AG04450 (cell line): ENCODE results near the gene KRTDAP. TPM values are rescaled to one million over a fixed set of nuclear protein-coding genes. Genes with fewer than 3 reads are reported as not detected.

Experiments used
- CTCF ChIA-PET: fragments of 300-600, 350-600 bp; formaldehyde crosslinking; extraction: SDS; loops from one replicate; lab custom pipeline; 2022; ENCODE audit warnings: antibody characterized with exemption, inconsistent platforms; lab: Charles Lee
- POLR2A ChIA-PET: fragments of 350-600 bp; formaldehyde crosslinking; extraction: SDS; loops from one replicate; lab custom pipeline; 2021; ENCODE audit warnings: antibody characterized with exemption, inconsistent platforms; lab: Yijun Ruan, JAX
- DNase-seq: peaks from one replicate; pipeline ENCODE4 v3.0.0-alpha.2; 2011; ENCODE audit warnings: low read depth, low spot score
- H3K27ac ChIP-seq: one replicate; pipeline ENCODE4 v1.5.1; 2012; ENCODE audit warnings: low read depth, low read length, control low read depth
- H3K27me3 ChIP-seq: one replicate; pipeline ENCODE4 v1.6.0; 2012; ENCODE audit warnings: low read length; ENCODE audit not compliant: control insufficient read depth, insufficient read depth
- H3K4me3 ChIP-seq: 2 replicates; pipeline ENCODE4 v1.5.1; 2011; ENCODE audit warnings: mild to moderate bottlenecking, low read depth, low read length, control low read depth
- H3K9me3 ChIP-seq: 2 replicates; pipeline ENCODE4 v1.5.1; 2012; ENCODE audit warnings: low read length; ENCODE audit not compliant: control insufficient read depth, insufficient read depth
- polyA plus RNA-seq: library from polyadenylated mRNA; depleted of rRNA; stranded (reverse); fragments of >200 nt; gene quantifications from 2 replicates; pipeline ENCODE4 v1.2.3, GENCODE V29; 2011
- TF ChIP-seq, protein P1 (sequence below): IDR thresholded peaks from 2 replicates; pipeline ENCODE4 v1.5.1; 2011; ENCODE audit warnings: low read depth, low read length, control low read depth, inconsistent platforms

KRTDAP gene
- polyA plus RNA-seq, 1 experiment, result not detected

DNA sequence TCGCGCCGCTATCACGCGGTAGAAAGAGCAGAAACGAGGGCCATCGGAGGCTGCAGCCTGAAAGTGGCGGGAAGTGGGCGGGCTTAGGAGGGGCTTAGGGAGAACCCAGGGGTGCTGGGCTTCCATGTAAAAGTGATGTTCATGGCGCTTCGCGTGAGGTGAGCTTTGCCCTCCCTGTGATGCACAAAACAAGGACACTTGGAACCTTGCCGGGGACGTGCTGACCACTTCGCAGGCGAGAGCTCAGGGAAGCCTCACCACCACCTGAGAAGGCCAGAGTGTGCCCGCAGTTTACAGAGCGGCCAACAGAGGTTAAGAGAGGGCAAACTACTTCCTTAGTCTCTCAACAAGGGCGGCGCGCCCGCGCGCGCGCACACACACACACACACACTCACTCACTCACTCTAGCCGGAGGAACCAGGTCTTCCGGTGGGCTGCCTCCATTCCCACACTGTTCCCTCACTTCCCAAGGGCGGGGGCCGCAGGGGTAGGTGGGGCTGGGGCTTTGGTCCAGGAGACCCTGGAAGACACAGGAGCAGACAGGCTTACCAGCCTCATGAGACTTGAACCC is 43.6 kb upstream of the KRTDAP start:
- ChIA-PET CTCF (interaction anchor here (1.0 kb wide), 1 partner anchor 180 kb away, joined by 3 read pairs; no protein-coding TSS in a partner anchor), POLR2A (no interaction called here)
- Histone ChIP-seq H3K27me3 (peaks cover 7% of the 10 kb centered on the region), H3K4me3 (peak overlapping the region; percentile 29), H3K27ac (no peak overlapping the region), H3K9me3 (peaks cover 6% of the 10 kb centered on the region; the same call in 1 of the 2 replicates)
- DNase-seq, result no peak
- TF ChIP-seq, protein P1, sequence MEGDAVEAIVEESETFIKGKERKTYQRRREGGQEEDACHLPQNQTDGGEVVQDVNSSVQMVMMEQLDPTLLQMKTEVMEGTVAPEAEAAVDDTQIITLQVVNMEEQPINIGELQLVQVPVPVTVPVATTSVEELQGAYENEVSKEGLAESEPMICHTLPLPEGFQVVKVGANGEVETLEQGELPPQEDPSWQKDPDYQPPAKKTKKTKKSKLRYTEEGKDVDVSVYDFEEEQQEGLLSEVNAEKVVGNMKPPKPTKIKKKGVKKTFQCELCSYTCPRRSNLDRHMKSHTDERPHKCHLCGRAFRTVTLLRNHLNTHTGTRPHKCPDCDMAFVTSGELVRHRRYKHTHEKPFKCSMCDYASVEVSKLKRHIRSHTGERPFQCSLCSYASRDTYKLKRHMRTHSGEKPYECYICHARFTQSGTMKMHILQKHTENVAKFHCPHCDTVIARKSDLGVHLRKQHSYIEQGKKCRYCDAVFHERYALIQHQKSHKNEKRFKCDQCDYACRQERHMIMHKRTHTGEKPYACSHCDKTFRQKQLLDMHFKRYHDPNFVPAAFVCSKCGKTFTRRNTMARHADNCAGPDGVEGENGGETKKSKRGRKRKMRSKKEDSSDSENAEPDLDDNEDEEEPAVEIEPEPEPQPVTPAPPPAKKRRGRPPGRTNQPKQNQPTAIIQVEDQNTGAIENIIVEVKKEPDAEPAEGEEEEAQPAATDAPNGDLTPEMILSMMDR, result no peak

DNA sequence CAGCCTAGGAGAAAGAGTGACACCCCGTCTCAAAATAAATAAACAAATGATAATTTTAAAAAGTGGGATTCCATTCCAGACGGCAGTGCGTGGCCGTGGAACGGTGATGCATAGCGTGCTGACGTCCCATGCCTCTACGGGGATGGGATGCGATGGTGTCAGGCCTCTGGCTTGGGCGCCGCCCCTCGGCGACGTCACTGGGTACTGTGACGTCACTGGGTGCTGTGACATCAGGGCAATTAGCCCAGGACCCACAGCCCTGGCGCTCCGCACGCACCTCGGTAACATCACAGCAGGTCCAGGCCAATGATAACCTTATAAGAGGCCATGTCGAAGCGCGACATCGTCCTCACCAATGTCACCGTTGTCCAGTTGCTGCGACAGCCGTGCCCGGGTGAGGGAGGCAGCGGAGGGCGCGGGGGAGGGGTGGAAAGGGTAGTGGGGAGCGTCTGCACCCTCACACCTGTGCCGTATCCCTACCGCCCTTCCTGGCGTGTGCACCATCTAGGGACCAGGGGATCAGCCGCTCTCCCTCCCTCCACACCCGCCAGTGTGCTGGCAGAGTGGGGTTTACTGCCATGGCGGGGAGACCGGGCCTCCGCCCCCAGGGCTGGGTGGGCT is 43.0 kb upstream of the KRTDAP start, which contains the start of gene GAPDHS:
Gene GAPDHS, plus strand, starts transcription at position 256 of the 621 bp plus-strand sequence. Its CDS starts 72 bp downstream, at position 328.
- CTCF ChIA-PET, result no interaction called here
- peaks cover 6% of the 10 kb centered on the region; the same call in 1 of the 2 replicates for H3K9me3 ChIP-seq
- DNase-seq, result no peak
- H3K27ac ChIP-seq, result no peak within 1 kb of the TSS
- peak within 1 kb of the TSS; percentile 29 for H3K4me3 ChIP-seq
- TF ChIP-seq, protein P1, result no peak
- H3K27me3 ChIP-seq, result peaks cover 7% of the 10 kb centered on the region
- POLR2A ChIA-PET, result no interaction called here

DNA sequence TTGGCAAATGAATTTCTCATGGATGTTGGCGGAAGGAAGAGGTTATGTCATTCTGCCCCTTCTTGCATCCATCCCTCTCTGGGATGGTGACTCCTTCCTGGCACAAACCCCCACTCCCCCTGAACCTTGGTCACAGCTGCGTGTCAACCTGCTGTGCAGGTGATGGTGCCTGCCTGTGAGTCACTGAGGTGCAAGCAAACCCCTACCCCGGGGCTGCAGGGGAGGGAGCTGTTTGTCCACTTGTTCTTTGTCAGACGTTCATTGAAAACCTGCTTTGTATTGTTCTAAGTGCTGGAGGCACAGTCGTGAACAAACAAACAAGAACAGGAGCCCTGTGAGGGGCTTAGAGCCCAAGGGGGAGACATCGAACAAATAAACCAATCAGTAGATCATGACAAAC is 41.0 kb upstream of the KRTDAP start:
- Histone ChIP-seq H3K9me3 (peaks cover 6% of the 10 kb centered on the region; the same call in 1 of the 2 replicates), H3K27ac (no peak overlapping the region), H3K27me3 (peaks cover 7% of the 10 kb centered on the region), H3K4me3 (no peak overlapping the region)
- TF ChIP-seq, protein P1, result no peak
- DNase-seq, result no peak
- ChIA-PET POLR2A (no interaction called here), CTCF (interaction anchor here (1.0 kb wide), 1 partner anchor 17 kb away, joined by 3 read pairs; no protein-coding TSS in a partner anchor)

DNA sequence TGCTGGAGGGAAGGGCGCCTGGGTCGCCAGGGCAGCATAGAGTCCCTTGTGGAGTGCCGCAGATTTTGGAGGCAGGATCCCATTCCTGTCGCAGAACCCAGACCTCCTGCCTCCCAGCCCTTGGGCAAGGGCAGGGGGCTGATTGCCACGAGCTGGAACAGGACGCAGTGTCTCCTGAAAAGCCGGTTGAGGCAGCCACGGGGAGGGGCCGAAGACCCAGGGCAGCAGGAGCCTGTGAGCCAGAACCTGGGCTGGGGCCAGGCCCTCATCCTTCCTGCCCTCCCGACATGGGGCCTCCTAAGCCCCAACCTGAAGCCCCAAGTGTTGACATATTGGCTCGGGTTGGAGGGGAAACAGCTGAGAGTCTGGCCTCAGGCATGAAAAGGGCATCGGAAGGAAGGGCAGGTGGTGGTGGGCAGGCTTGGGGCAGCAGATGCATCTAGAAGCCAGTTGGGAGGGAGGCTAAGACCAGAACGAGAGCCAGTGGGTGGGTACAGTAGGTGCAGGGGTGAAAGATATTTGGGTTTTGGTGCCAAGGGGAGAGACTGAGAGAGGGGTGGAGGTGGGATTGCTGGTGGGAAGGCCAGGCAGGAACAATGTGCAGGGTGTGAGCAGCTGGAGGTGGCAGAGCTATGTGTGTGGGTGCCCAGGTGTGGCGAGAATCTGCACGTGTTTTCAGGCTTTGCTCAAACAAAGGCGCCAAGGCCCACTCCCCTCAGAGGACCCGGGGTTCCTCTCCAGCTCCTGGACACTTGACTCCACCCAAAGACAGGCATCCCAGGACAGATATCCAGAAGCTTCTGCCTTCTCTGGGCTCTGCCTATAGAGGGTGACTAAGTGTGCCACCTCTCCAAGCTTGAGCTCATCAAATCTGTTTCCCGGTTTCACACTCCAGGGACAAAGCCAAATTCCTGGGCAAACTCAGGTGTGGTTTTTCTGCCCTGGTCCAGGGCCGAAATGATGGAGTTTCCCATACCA is 39.3 kb upstream of the KRTDAP start:
- POLR2A ChIA-PET, result no interaction called here
- Histone ChIP-seq H3K9me3 (peaks cover 6% of the 10 kb centered on the region; the same call in 1 of the 2 replicates), H3K27me3 (peaks cover 7% of the 10 kb centered on the region), H3K4me3 (no peak overlapping the region), H3K27ac (no peak overlapping the region)
- DNase-seq, result no peak
- CTCF ChIA-PET, result interaction anchor here (1.0 kb wide), 2 partner anchors 19 kb away, joined by 3 to 4 read pairs; no protein-coding TSS in a partner anchor
- TF ChIP-seq, protein P1, result no peak
